Keratinocyte (primary cell): ENCODE results near the gene TBC1D28.
"Not testable (repeated sequence)": the region's sequence is repeated elsewhere in the genome, so short reads cannot be mapped to it uniquely, and the experiment has no call there.

Source experiments
- CTCF ChIP-seq, 3 experiments: IDR thresholded peaks in 1 of 3; conservative IDR thresholded peaks in 1 of 3; optimal IDR thresholded peaks in 1 of 3; 2 replicates in 2 of 3; 3 replicates in 1 of 3; pipeline versions ENCODE3 to v1.5.1; 2011; ENCODE audit warnings: low read length in 3 of 3, mild to moderate bottlenecking in 3 of 3, moderate library complexity in 2 of 3, control low read depth in 1 of 3, inconsistent platforms in 1 of 3; ENCODE audit not compliant: insufficient read depth in 2 of 3; ENCODE audit errors: extremely low read depth in 1 of 3
- EZH2 ChIP-seq: IDR thresholded peaks from one replicate; pipeline ENCODE4 v1.6.1; 2012; ENCODE audit warnings: inconsistent platforms, mild to moderate bottlenecking, low read length, moderate library complexity

DNA sequence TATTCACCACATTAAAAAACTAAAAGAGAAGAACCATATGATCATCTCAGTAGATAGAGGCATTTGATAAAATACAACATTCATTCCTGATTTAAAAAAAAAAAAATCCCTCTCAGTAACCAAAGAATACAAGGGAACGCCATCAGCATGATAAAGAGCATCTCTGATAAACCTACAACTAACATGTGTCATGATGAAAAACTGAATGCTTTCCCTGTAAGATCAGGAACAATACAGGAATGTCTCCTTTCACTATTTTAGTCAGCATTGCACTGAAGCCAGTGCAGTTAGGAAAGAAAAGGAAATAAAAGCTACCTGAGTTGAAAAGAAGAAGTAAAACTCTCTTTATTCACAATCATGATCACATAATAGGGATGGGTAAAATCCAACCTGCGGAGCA is 51.1 kb downstream of the TBC1D28 start:
- not testable (repeated sequence) for TF ChIP-seq CTCF (optimal IDR thresholded peaks at IDR 0.05 in 1 of 3, IDR thresholded peaks at IDR 0.05 in 1 of 3, conservative IDR thresholded peaks at IDR 0.05 in 1 of 3; ENCODE audit: extremely low read depth in 1 of 3, insufficient read depth in 2 of 3, low read length in 3 of 3); EZH2
